ENCODE results near the gene AKT3. TPM values are rescaled to one million over a fixed set of nuclear protein-coding genes. Genes with fewer than 3 reads are reported as not detected.

The AKT3 gene
- polyA plus RNA-seq, 1 donor (not counting 4 experiments of a cell fraction or from before 2014, with no cell fraction given) = 2.9 TPM

DNA sequence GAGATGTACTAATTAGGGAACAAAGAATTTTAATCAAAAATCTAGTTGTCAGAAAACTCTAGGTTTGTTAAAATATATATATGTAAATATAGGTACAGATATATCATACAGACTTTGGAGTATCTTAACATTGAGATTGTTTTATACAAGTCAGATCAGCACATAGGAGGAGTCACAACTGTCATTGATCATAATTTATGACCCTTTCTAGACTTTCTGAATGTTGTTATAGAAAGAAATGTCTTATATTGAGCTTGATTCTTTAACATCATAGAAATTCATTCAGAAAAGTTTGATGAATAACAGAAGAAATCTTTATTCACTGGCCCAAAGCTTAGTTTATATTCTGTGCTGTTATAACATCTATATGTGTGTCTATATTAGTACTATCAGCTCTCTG is 408.4 kb downstream of the AKT3 start:
- Histone ChIP-seq H3K9me3 (ENCODE audit: control insufficient read depth, low read depth, low read length) (no peaks in the 10 kb centered on the region), H3K4me1 (ENCODE audit: control insufficient read depth, extremely low read depth, insufficient read depth, low read length) (no peaks in the 10 kb centered on the region), H3K9me1 (ENCODE audit: control insufficient read depth, extremely low read depth, insufficient read depth, low read length) (no peaks in the 10 kb centered on the region), H3K79me2 (ENCODE audit: control insufficient read depth, insufficient read depth, low read length) (no peaks in the 10 kb centered on the region), H4K20me1 (ENCODE audit: control insufficient read depth, extremely low read depth, insufficient read depth, low read length) (no peaks in the 10 kb centered on the region), H2AFZ (ENCODE audit: control insufficient read depth, low read length) (no peak overlapping the region), H3K36me3 (ENCODE audit: control insufficient read depth in 2 of 2, extremely low read depth in 1 of 2, insufficient read depth in 2 of 2, low read length in 2 of 2) (peaks cover 0 to 1% of the 10 kb centered on the region in 2 experiments), H3K27me3 (ENCODE audit: control insufficient read depth, extremely low read depth, insufficient read depth, low read length) (no peaks in the 10 kb centered on the region), H3K27ac (ENCODE audit: control insufficient read depth, insufficient read depth, low read length) (no peak overlapping the region), H3K4me3 (ENCODE audit: control insufficient read depth in 2 of 3, extremely low read depth in 1 of 3, insufficient read depth in 2 of 3, low read depth in 1 of 3, low read length in 3 of 3) (no peak overlapping the region), H3K4me2 (ENCODE audit: control insufficient read depth, extremely low read depth, insufficient read depth, low read depth, low read length) (no peak overlapping the region), H3K9ac (ENCODE audit: control insufficient read depth, extremely low read depth, insufficient read depth, low read length) (no peak overlapping the region)
- TF ChIP-seq, protein P1, sequence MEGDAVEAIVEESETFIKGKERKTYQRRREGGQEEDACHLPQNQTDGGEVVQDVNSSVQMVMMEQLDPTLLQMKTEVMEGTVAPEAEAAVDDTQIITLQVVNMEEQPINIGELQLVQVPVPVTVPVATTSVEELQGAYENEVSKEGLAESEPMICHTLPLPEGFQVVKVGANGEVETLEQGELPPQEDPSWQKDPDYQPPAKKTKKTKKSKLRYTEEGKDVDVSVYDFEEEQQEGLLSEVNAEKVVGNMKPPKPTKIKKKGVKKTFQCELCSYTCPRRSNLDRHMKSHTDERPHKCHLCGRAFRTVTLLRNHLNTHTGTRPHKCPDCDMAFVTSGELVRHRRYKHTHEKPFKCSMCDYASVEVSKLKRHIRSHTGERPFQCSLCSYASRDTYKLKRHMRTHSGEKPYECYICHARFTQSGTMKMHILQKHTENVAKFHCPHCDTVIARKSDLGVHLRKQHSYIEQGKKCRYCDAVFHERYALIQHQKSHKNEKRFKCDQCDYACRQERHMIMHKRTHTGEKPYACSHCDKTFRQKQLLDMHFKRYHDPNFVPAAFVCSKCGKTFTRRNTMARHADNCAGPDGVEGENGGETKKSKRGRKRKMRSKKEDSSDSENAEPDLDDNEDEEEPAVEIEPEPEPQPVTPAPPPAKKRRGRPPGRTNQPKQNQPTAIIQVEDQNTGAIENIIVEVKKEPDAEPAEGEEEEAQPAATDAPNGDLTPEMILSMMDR (optimal IDR thresholded peaks at IDR 0.05 in 1 of 3, IDR thresholded peaks at IDR 0.05 in 1 of 3, conservative IDR thresholded peaks at IDR 0.05 in 1 of 3; ENCODE audit: extremely low read depth in 1 of 3, insufficient read depth in 2 of 3, low read length in 3 of 3) = no peak
- no peak for TF ChIP-seq EZH2 (IDR thresholded peaks at IDR 0.05; ENCODE audit: low read length)
- no peak for FAIRE-seq
- dilution Hi-C loops (cut with MboI; ENCODE audit: extremely low pct_ligation_motif_present, low sequenced_read_pairs) = no loop called here
- DNase-seq (ENCODE audit: low read depth, low spot score) = no peak

DNA sequence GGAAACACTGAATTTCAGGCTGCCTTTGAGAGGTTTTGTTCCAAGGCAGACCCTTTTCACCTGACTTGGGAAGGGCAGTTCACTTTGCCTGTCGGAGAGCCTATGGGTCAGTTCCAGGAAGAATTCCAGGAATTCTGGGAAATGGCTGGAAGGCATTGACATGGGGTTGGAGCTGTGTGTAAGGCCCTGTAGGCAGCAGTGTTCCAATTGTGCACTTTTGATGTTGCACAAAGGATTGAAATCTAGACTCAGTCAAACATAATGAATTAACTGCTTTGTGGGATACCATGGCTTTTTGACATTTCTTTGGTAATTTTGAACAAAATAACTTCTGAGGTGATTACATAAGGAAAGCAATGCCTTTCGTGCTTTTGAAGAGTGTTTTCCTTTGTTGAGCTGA is 409.6 kb downstream of the AKT3 start:
- no peaks in the 10 kb centered on the region for H3K9me3 ChIP-seq (ENCODE audit: control insufficient read depth, low read depth, low read length)
- no peak overlapping the region for H3K9ac ChIP-seq (ENCODE audit: control insufficient read depth, extremely low read depth, insufficient read depth, low read length)
- no peak overlapping the region for H3K27ac ChIP-seq (ENCODE audit: control insufficient read depth, insufficient read depth, low read length)
- H3K27me3 ChIP-seq (ENCODE audit: control insufficient read depth, extremely low read depth, insufficient read depth, low read length) = no peaks in the 10 kb centered on the region
- no peak for FAIRE-seq
- H3K4me2 ChIP-seq (ENCODE audit: control insufficient read depth, extremely low read depth, insufficient read depth, low read depth, low read length) = no peak overlapping the region
- TF ChIP-seq, protein P1 (optimal IDR thresholded peaks at IDR 0.05 in 1 of 3, IDR thresholded peaks at IDR 0.05 in 1 of 3, conservative IDR thresholded peaks at IDR 0.05 in 1 of 3; ENCODE audit: extremely low read depth in 1 of 3, insufficient read depth in 2 of 3, low read length in 3 of 3) = no peak
- TF ChIP-seq EZH2 (IDR thresholded peaks at IDR 0.05; ENCODE audit: low read length) = no peak
- H3K9me1 ChIP-seq (ENCODE audit: control insufficient read depth, extremely low read depth, insufficient read depth, low read length) = no peaks in the 10 kb centered on the region
- H3K4me3 ChIP-seq (ENCODE audit: control insufficient read depth in 2 of 3, extremely low read depth in 1 of 3, insufficient read depth in 2 of 3, low read depth in 1 of 3, low read length in 3 of 3) = no peak overlapping the region
- peaks cover 0 to 1% of the 10 kb centered on the region in 2 experiments for H3K36me3 ChIP-seq (ENCODE audit: control insufficient read depth in 2 of 2, extremely low read depth in 1 of 2, insufficient read depth in 2 of 2, low read length in 2 of 2)
- dilution Hi-C loops (cut with MboI; ENCODE audit: extremely low pct_ligation_motif_present, low sequenced_read_pairs) = no loop called here
- no peaks in the 10 kb centered on the region for H3K79me2 ChIP-seq (ENCODE audit: control insufficient read depth, insufficient read depth, low read length)
- H3K4me1 ChIP-seq (ENCODE audit: control insufficient read depth, extremely low read depth, insufficient read depth, low read length) = no peaks in the 10 kb centered on the region
- no peak overlapping the region for H2AFZ ChIP-seq (ENCODE audit: control insufficient read depth, low read length)
- no peaks in the 10 kb centered on the region for H4K20me1 ChIP-seq (ENCODE audit: control insufficient read depth, extremely low read depth, insufficient read depth, low read length)
- no peak for DNase-seq (ENCODE audit: low read depth, low spot score)
